COLO668 (cell line): Measurements from ENCODE around the gene CHN1.

Experiments used
- DNase-seq: peaks from one replicate; lab custom pipeline; 2025; ENCODE audit not compliant: unreplicated experiment; lab: John Stamatoyannopoulos, UW

CHN1 gene

GRCh38 chr2:174833737-174834136 is 171.4 kb downstream of the CHN1 start:
- no peak for DNase-seq

- DNase-seq, result no peak
Observed at GRCh38 chr2:174830561-174830960, 174.6 kb downstream of the CHN1 start.

GRCh38 chr2:174829550-174829949 is 175.6 kb downstream of the CHN1 start:
- no peak for DNase-seq

GRCh38 chr2:174827371-174828369 is 177.5 kb downstream of the CHN1 start:
- no peak for DNase-seq

- DNase-seq, result no peak
Observed at GRCh38 chr2:174826051-174826450, 179.1 kb downstream of the CHN1 start.

GRCh38 chr2:174824068-174824467 is 181.1 kb downstream of the CHN1 start:
- no peak for DNase-seq

- no peak for DNase-seq
Observed at GRCh38 chr2:174821628-174822027, 183.6 kb downstream of the CHN1 start.

- DNase-seq, result no peak
Observed at GRCh38 chr2:174820361-174820760, 184.8 kb downstream of the CHN1 start.

- no peak for DNase-seq
Observed at GRCh38 chr2:174815526-174815925, 189.7 kb downstream of the CHN1 start.

- no peak for DNase-seq
Observed at GRCh38 chr2:174812037-174812436, 193.1 kb downstream of the CHN1 start.

- DNase-seq, result no peak
Observed at GRCh38 chr2:174807931-174808330, 197.2 kb downstream of the CHN1 start.

- no peak for DNase-seq
Observed at GRCh38 chr2:174805803-174806202, 199.4 kb downstream of the CHN1 start.

- DNase-seq, result no peak
Observed at GRCh38 chr2:174802459-174802858, 202.7 kb downstream of the CHN1 start.

- no peak for DNase-seq
Observed at GRCh38 chr2:174800436-174801205, 204.6 kb downstream of the CHN1 start.

- no peak for DNase-seq
Observed at GRCh38 chr2:174798801-174799200, 206.4 kb downstream of the CHN1 start.

- DNase-seq, result no peak
Observed at GRCh38 chr2:174797781-174798276, 207.4 kb downstream of the CHN1 start.

GRCh38 chr2:174796319-174796771 is 208.8 kb downstream of the CHN1 start:
- no peak for DNase-seq

- no peak for DNase-seq
Observed at GRCh38 chr2:174794851-174795374, 210.3 kb downstream of the CHN1 start.

GRCh38 chr2:174792309-174793025 is 212.7 kb downstream of the CHN1 start:
- DNase-seq, result no peak

- no peak for DNase-seq
Observed at GRCh38 chr2:174791746-174792280, 213.4 kb downstream of the CHN1 start.
